Mononuclear cell (primary cell): ENCODE measurements around the gene UBASH3A. TPM values are rescaled to one million over a fixed set of nuclear protein-coding genes. Genes with fewer than 3 reads are reported as not detected.

Experiments used
- H3K27me3 ChIP-seq: 2 replicates; pipeline ENCODE4 v1.6.0; 2011; ENCODE audit warnings: low read length, control low read depth; ENCODE audit not compliant: insufficient read depth
- H3K4me1 ChIP-seq: 2 replicates; pipeline ENCODE4 v1.5.1; 2011; ENCODE audit warnings: mild to moderate bottlenecking, low read length, control low read depth; ENCODE audit not compliant: insufficient read depth
- H3K4me3 ChIP-seq: 2 replicates; pipeline ENCODE4 v1.5.1; 2011; ENCODE audit warnings: mild to moderate bottlenecking, low read length, moderate library complexity
- H3K9me3 ChIP-seq: 2 replicates; pipeline ENCODE4 v1.5.1; 2011; ENCODE audit warnings: low read depth, mild to moderate bottlenecking, control low read depth, low read length
- total RNA-seq: library from RNA; depleted of rRNA; stranded (reverse); fragments of >200 nt; gene quantifications from one replicate; pipeline ENCODE4 v1.2.3, GENCODE V29; 2012

The UBASH3A gene
- total RNA-seq, 1 donor, result 18.5 TPM

DNA sequence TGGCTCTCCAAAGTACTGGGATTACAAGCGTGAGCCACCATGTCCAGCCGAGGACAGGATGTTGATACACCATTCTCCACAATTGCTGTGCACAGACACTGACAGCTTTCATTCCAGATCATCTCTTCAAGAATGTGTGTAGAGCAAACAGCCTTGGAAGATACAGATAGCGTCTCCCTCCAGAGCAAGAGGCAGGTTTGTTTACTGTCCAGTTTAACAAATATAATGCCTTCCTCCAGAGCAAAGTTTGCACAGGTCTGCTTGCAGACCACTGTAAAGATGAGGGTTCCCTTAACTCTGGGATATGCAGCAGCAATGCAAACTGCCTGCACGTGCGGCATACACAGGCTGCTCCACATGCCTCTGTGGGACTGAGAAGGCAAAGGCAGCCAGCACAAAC is 12.4 kb upstream of the UBASH3A start:
- no peak overlapping the region for H3K4me3 ChIP-seq
- H3K9me3 ChIP-seq, result no peaks in the 10 kb centered on the region
- H3K27me3 ChIP-seq, result no peaks in the 10 kb centered on the region
- H3K4me1 ChIP-seq, result peaks cover 31% of the 10 kb centered on the region

DNA sequence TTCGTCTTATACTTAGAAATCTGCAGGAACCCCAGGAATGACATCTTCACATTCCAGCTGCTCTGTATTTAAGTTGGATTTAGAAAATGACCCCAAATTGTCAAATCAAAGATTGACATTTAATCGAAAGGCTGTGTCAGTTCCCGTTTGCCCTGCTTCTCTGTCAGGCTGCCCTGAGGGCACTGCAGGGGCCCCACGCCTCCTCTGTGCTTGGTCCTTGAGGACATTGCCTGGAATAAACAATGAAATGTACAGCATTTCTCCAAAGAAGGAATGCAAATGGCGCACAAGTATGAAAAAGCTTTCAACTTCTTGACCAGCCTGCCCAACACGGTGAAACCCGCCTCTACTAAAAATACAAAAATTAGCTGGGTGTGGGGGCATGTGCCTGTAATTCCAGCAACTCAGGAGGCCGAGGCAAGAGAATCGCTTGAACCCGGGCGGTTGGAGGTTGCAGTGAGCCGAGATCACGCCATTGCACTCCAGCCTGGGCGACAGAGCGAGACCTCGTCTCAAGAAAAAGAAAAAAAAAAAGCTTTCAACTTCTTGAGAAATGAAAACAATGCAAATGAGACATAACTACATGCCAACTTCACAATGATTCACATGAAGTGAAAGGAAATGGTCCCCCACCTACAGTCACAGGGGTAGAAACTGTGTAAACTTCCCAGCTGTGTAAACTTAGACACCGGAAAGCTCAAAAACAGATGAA is 10.8 kb upstream of the UBASH3A start:
- Histone ChIP-seq H3K9me3 (no peaks in the 10 kb centered on the region), H3K4me3 (no peak overlapping the region), H3K27me3 (no peaks in the 10 kb centered on the region), H3K4me1 (peaks cover 21% of the 10 kb centered on the region)

- Histone ChIP-seq H3K9me3 (no peaks in the 10 kb centered on the region), H3K27me3 (no peaks in the 10 kb centered on the region), H3K4me3 (no peak overlapping the region), H3K4me1 (peaks cover 22% of the 10 kb centered on the region)
Observed at GRCh38 chr21:42393443-42393950, 10.2 kb upstream of the UBASH3A start.

GRCh38 chr21:42395302-42395701 is 8.4 kb upstream of the UBASH3A start:
- Histone ChIP-seq H3K4me1 (peaks cover 10% of the 10 kb centered on the region), H3K9me3 (no peaks in the 10 kb centered on the region), H3K4me3 (no peak overlapping the region), H3K27me3 (no peaks in the 10 kb centered on the region)

DNA sequence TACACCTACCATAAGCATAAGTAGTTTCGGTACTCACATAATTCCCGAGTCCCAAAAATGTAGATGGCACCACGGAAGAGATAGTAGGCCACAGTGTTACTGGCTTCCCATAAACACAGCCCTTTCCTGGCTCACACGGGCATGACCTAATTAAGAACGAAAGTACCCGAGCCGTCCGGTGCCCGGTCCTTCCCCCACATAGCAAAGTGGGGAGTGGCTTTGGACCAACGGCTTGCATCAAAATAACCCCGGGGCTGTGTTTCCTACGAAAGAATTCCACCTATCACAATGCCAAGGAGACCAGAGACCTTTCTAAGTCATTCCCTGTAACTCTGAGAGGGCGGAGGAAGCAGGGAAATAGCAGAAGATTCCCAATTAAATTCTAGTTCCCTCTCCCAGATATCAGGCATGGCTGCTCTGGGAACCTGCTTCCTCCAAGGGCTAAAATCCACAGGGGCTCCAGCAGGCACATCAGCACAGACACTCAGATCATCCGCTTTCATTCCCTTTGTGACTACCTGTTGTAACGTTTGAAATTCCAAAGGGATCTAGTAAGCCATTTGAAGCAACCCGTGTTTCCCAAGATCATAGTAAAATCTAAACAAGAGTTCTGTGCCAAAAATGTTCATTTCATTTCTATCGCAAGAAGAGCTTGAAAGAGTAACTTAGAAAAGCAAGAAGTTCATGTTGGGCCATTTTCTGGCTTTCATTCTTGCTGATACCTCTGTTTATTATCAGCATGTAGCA is 7.6 kb upstream of the UBASH3A start, which contains the start of gene TMPRSS3:
TSS of gene TMPRSS3 (minus strand) at position 148 of the 747 bp plus-strand sequence. CDS start 635 bp downstream, outside the sequence.
- Histone ChIP-seq H3K27me3 (no peaks in the 10 kb centered on the region), H3K4me1 (peaks cover 10% of the 10 kb centered on the region), H3K9me3 (no peaks in the 10 kb centered on the region), H3K4me3 (no peak within 1 kb of the TSS)

DNA sequence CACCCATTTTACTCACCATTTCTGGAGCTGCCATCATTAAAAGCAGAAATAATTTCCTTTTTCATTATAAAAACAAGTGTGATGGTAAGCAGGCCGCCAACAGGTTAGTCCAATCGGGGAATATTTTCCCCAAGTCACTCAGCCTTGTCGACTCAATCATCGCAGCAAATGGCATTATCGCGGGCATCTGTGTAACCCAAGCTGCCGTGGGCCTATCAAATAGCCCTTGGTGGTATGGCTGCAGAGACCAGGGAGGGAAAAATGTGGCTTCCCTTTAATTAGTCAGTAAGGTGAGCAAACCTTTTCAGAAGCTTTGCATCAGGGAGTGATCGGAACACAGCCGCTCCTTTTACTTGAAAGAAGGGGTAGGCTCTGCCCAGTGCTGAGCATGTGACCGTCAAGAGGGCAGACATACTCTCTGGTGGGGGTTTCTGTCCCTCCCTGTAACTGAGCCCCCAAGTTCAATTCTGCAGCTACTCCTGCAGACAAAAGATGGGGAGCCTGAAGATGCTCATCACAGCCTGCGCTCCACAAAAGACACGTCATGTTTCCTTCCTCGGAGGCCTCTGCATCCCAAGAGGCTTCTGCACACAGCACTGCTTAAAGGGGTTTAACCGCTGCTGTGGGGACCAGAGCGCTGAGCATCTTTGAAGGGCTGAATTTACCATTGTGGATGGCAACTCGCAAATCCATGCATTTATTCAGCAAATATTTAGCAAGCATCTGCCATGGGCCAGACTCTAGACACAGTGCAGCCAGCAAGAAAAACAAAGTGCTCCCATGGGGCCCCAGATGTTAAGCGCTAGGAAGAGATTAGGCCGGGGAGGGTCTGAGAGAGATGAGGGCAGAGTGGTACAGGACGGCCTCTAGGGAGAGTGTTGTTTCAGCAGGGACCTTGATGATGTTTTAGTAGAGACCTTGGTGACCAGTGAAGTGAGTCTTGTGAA is 6.6 kb upstream of the UBASH3A start:
- Histone ChIP-seq H3K4me3 (no peak overlapping the region), H3K9me3 (peaks cover 5% of the 10 kb centered on the region), H3K4me1 (peaks cover 10% of the 10 kb centered on the region), H3K27me3 (no peaks in the 10 kb centered on the region)

DNA sequence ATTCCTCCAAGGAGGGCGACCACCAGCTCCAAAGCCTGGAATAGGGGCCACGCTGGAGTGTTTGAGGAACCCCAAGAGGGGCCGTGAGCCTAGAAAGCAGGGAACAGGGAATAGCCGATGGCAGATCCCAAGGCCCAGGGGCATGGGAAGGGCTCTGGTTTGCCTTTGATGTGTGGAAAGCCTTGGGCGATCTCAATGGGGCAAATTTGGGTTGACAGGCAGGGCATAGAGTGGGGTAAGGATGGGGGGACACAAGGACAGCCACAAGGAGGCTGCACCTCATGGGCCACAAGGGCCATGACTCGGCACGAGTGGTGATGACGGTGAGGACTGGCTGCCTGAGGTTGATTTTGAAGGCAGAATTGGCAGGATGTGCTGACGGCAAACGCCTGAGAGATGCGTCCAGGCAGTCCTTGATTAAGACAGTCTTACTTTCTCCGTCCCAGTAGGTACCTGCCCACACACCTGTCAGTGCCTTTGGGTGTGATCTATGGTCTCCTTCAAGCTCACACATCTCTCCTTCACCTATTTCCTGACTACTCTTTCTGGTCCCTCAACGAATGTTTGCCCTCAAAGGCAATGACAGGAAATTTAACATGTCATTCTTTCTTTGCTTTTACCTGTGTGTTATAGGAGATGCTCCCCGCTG is 5.8 kb upstream of the UBASH3A start:
- no peak overlapping the region for H3K4me3 ChIP-seq
- peaks cover 6% of the 10 kb centered on the region for H3K4me1 ChIP-seq
- H3K9me3 ChIP-seq, result peaks cover 6% of the 10 kb centered on the region
- no peaks in the 10 kb centered on the region for H3K27me3 ChIP-seq

DNA sequence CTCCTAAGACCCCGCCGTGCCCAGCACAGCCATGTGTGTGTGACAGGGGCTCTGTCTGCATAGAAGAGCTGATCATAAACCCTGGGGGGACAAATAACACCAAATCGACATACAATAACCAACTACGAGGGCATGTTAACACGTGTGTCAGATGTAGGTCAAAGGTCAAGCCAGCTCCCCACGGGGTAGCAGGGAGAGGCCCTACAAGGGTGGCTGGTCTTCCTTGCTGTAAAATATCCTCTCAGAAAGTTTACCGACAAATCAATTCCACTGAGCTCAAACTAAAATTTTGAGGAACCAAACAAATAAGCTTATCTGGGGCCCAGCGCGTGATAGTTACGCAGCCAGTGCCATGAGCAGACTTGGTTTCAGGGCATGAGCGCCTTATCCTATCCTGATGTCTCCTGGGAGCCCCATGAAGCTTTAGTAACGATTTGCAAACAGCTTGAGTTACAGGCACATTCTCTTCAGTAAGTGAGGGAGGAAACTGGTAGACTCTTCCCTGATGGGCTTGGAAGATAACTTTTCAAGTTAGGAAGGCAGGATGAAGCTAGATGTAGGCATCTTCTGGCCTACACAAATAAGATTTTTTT is 5.2 kb upstream of the UBASH3A start:
- Histone ChIP-seq H3K9me3 (peaks cover 6% of the 10 kb centered on the region), H3K27me3 (no peaks in the 10 kb centered on the region), H3K4me1 (peaks cover 6% of the 10 kb centered on the region), H3K4me3 (no peak overlapping the region)

GRCh38 chr21:42400525-42400924 is 3.2 kb upstream of the UBASH3A start:
- Histone ChIP-seq H3K27me3 (no peaks in the 10 kb centered on the region), H3K4me1 (peaks cover 6% of the 10 kb centered on the region), H3K9me3 (peaks cover 6% of the 10 kb centered on the region), H3K4me3 (no peak overlapping the region)

DNA sequence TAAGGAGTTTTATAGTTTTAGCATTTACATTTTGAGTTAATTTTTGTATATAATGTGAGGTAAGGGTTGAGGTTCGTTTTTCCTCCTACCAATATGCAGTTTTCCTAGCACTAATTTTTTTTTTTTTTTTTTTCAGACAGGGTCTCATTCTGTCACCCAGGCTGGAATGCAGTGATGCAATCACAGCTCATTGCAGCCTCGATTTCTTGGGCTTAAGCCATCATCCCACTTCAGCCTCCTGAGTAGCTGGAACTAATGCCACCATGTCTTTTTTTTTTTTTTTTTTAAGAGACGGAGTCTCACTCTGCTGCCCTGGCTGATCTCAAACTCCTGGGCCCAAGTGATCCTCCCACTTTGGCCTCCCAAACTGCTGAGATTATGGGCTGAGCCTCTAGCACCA is 2.5 kb upstream of the UBASH3A start:
- H3K4me3 ChIP-seq, result no peak overlapping the region
- peaks cover 6% of the 10 kb centered on the region for H3K9me3 ChIP-seq
- H3K27me3 ChIP-seq, result no peaks in the 10 kb centered on the region
- H3K4me1 ChIP-seq, result peaks cover 6% of the 10 kb centered on the region

DNA sequence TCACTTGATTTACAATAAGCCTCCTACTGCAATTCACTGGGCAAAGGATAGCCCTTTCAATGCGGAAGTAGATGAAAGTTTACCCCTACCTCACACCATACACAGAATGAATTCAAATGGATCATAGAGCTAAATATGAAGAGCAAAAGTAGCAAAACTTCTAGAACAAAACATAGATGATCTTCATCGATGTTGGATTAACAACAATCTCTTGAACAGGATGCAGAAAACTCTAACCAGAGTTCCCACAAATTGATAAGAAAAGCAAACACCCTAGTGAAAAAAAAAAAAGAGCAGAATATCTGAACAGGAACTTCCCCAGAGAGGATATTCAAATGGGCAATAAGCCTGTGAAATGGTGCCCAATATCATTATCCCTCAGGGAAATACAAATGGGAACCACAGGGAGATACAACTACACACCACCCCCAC is 1.9 kb upstream of the UBASH3A start:
- Histone ChIP-seq H3K4me1 (peaks cover 9% of the 10 kb centered on the region), H3K4me3 (no peak overlapping the region)

DNA sequence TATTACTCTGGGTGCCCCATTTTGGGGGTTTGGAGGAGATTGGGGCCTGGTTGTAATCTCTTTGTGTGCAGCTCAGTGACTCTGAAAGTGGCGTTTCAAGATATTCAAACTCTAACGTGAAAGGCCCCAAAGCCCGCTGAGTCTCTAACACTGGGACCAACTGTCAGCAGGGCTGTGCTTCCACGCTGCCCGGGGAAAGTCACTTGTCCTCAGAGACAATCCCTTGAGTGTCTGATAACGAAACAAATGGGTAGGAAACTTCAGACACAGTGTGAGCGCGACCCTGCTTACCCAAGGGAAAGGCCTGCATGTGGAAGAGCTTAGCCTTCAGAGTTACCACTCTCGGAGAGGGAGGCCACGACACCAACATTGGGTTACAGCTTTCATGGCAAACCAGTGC is 837 bp downstream of the UBASH3A start:
- Histone ChIP-seq H3K9me3 (peaks cover 6% of the 10 kb centered on the region), H3K27me3 (no peaks in the 10 kb centered on the region), H3K4me3 (peak overlapping the region; percentile 47), H3K4me1 (peaks cover 20% of the 10 kb centered on the region)

More for the DNA sequence above, 1.9 kb upstream of the UBASH3A start:
- peaks cover 6% of the 10 kb centered on the region for H3K9me3 ChIP-seq
- H3K27me3 ChIP-seq, result no peaks in the 10 kb centered on the region

DNA sequence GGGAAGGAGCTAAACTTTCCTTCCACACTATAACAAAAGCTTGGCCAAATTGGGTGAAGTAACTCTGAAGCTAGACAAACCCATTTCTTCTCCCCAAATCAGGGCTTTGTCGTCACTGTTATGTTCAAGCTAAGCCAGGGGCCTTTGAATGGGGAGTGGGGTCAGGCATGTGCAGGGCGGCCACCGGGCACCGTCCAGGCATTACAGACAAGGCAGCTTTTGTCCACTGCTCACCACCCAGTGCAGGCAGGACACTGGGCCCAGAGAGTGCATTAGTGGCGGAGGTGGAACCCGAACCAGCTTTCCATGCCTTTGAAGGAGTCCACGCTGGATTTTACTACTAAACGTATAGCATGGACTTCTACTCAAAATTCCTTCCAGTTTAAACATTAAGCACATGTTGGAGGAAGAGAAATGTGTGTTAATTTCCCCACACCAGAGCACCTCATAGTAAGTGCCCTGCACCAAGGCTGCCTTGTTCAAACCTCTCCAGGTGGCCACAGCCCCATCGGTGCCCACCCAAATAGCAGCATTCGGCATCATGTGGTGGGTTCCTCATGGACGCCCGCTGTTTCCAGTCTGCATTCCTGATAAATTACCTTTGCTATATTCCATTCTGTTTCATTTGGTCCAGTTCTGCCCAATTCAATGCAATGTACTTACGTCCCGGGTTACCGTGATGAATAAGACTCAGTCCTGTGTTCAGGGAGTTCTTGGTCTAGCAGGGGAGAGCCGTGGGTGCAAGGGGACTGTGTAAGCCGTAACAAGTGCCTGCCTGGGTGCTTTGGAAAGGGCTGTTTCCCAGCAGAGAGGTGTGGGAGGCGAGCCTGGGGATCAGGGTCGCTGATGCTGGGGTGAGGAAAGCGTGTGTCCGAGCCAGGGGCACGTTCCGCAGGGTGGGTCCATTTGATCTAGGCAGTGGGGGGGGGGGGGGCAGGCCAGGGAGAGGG is 1.6 kb downstream of the UBASH3A start:
- no peaks in the 10 kb centered on the region for H3K27me3 ChIP-seq
- H3K4me3 ChIP-seq, result peak overlapping the region; percentile 47

More for the DNA sequence above, 1.6 kb downstream of the UBASH3A start:
- H3K4me1 ChIP-seq, result peaks cover 20% of the 10 kb centered on the region
- H3K9me3 ChIP-seq, result peaks cover 6% of the 10 kb centered on the region
